Trophoblast cell (in vitro differentiated cells and primary cell): ENCODE measurements around the gene MPP2.

Experiments used
- DNase-seq, 2 donors: peaks; one replicate each; pipeline ENCODE4 v3.0.0-alpha.2; 2016
- H2AFZ ChIP-seq: 2 replicates; pipeline ENCODE4 v1.6.1; 2013; ENCODE audit warnings: low read length, moderate library complexity, mild to moderate bottlenecking; ENCODE audit not compliant: insufficient read depth, poor library complexity
- H2AK5ac ChIP-seq: 2 replicates; pipeline ENCODE4 v1.6.1; 2013; ENCODE audit warnings: mild to moderate bottlenecking, low read length
- H2BK120ac ChIP-seq: 2 replicates; pipeline ENCODE4 v1.6.1; 2013; ENCODE audit warnings: low read length, mild to moderate bottlenecking, moderate library complexity; ENCODE audit not compliant: insufficient read depth, poor library complexity
- H2BK12ac ChIP-seq: 2 replicates; pipeline ENCODE4 v1.6.1; 2013; ENCODE audit warnings: mild to moderate bottlenecking, low read length, moderate library complexity
- H2BK5ac ChIP-seq: 2 replicates; pipeline ENCODE4 v1.6.1; 2013; ENCODE audit warnings: low read length, low read depth, moderate library complexity, mild to moderate bottlenecking; ENCODE audit not compliant: poor library complexity
- H3K14ac ChIP-seq: 2 replicates; pipeline ENCODE4 v1.6.1; 2013; ENCODE audit warnings: mild to moderate bottlenecking, low read length
- H3K18ac ChIP-seq: 2 replicates; pipeline ENCODE4 v1.6.1; 2013; ENCODE audit warnings: mild to moderate bottlenecking, low read length
- H3K23ac ChIP-seq: 2 replicates; pipeline ENCODE4 v1.6.1; 2013; ENCODE audit warnings: low read length
- H3K27ac ChIP-seq: 2 replicates; pipeline ENCODE4 v1.5.1; 2013; ENCODE audit warnings: low read depth, mild to moderate bottlenecking, inconsistent platforms, low read length, moderate library complexity
- H3K27me3 ChIP-seq: 2 replicates; pipeline ENCODE4 v1.6.1; 2013; ENCODE audit warnings: inconsistent platforms, mild to moderate bottlenecking, low read length, moderate library complexity; ENCODE audit not compliant: insufficient read depth
- H3K36me3 ChIP-seq, 2 experiments: 1 replicate in 1 of 2; 2 replicates in 1 of 2; pipeline ENCODE4 v1.6.1; 2013; ENCODE audit warnings: low read length in 2 of 2, mild to moderate bottlenecking in 2 of 2, moderate library complexity in 1 of 2; ENCODE audit not compliant: insufficient read depth in 2 of 2, control insufficient read depth in 1 of 2
- H3K4ac ChIP-seq: 2 replicates; pipeline ENCODE4 v1.6.1; 2013; ENCODE audit warnings: low read depth, mild to moderate bottlenecking, low read length, moderate library complexity
- H3K4me1 ChIP-seq, 2 experiments: 1 replicate in 1 of 2; 2 replicates in 1 of 2; pipeline ENCODE4 v1.6.1; 2013; ENCODE audit warnings: low read length in 2 of 2, mild to moderate bottlenecking in 2 of 2, moderate library complexity in 1 of 2; ENCODE audit not compliant: insufficient read depth in 2 of 2, control insufficient read depth in 1 of 2
- H3K4me2 ChIP-seq: 2 replicates; pipeline ENCODE4 v1.6.1; 2013; ENCODE audit warnings: inconsistent platforms, mild to moderate bottlenecking, low read length, moderate library complexity
- H3K4me3 ChIP-seq: 2 replicates; pipeline ENCODE4 v1.5.1; 2013; ENCODE audit warnings: mild to moderate bottlenecking, low read depth, low read length, inconsistent platforms
- H3K79me1 ChIP-seq: one replicate; pipeline ENCODE4 v1.6.1; 2013; ENCODE audit warnings: low read length
- H3K79me2 ChIP-seq: 2 replicates; pipeline ENCODE4 v1.6.1; 2013; ENCODE audit warnings: low read length, mild to moderate bottlenecking; ENCODE audit not compliant: control insufficient read depth, insufficient read depth, poor library complexity
- H3K9ac ChIP-seq: 2 replicates; pipeline ENCODE4 v1.6.1; 2013; ENCODE audit warnings: mild to moderate bottlenecking, low read length
- H3K9me3 ChIP-seq: 2 replicates; pipeline ENCODE4 v1.6.1; 2013; ENCODE audit warnings: low read depth, mild to moderate bottlenecking, control low read depth, inconsistent platforms, low read length; ENCODE audit not compliant: insufficient read depth
- H4K12ac ChIP-seq: 2 replicates; pipeline ENCODE4 v1.6.1; 2013; ENCODE audit warnings: low read depth, mild to moderate bottlenecking, low read length, moderate library complexity
- H4K8ac ChIP-seq: 2 replicates; pipeline ENCODE4 v1.6.1; 2013; ENCODE audit warnings: low read depth, mild to moderate bottlenecking, low read length, moderate library complexity
- H4K91ac ChIP-seq: one replicate; pipeline ENCODE4 v1.6.1; 2013; ENCODE audit warnings: low read depth, mild to moderate bottlenecking, low read length, moderate library complexity
- WGBS: extraction: QIAGEN DNeasy Blood & Tissue Kit; methylation state at CpG from one replicate; pipeline ENCODE4 v1.1.7; 2013; ENCODE audit warnings: missing lambda C conversion rate; ENCODE audit not compliant: insufficient read length, insufficient coverage; ENCODE audit errors: extremely low coverage; 5-methylcytosine and 5-hydroxymethylcytosine counted together

MPP2 gene

DNA sequence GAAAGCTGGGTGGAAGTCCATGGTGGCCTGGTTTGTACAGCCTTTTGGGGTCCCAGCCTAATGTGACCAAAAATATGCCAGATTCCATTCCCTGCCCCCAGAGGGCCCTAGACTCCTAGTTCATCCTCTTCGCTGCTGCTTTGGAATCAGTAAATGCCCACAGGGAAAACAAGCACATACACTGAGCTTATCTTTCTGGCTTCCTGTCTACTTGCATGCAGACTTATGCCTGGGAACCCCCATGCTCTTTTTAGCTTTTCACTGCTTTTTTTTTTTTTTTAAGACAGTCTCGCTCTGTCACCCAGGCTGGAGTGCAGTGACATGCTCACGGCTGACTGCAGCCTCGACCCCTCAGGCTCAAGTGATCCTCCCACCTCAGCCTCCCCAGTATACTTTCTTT lies 66.5 kb downstream of the MPP2 start:
- no peak overlapping the region for H4K91ac ChIP-seq
- WGBS, result no CpG with 5 or more reads among the region's 4 CpGs
- H3K4me2 ChIP-seq, result no peak overlapping the region

DNA sequence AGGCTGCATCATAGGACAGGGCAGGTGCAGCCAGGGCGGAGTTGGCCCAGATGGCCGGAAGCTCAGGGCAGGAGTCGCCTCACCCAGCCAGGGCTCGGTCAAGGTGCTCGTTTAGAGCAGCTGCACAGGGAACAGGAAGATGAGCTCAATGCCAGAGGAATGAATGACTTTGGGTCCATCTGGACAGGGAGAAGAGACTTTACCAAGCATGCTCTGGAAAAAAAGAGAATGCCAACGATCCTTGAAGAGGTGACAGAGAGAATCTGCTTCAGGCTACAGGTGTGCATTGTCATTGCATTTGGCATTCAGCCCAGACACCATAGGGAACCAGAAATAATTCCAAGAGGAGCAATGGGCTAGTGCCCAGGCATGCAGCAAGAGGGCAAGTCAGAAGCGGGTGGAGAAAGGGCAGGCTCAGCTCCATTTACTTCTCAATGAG lies 67.6 kb downstream of the MPP2 start:
- no peaks in the 10 kb centered on the region for H3K4me1 ChIP-seq
- H3K23ac ChIP-seq, result no peak overlapping the region
- H3K79me2 ChIP-seq, result no peaks in the 10 kb centered on the region
- no peak overlapping the region for H4K91ac ChIP-seq
- no peak overlapping the region for H3K4me2 ChIP-seq
- no peak overlapping the region for H4K12ac ChIP-seq
- no peak overlapping the region for H2AK5ac ChIP-seq
- no peak overlapping the region for H2BK5ac ChIP-seq
- no peak overlapping the region for H3K4me3 ChIP-seq
- no peak overlapping the region for H3K9ac ChIP-seq
- no peak overlapping the region for H3K4ac ChIP-seq
- no peaks in the 10 kb centered on the region for H3K36me3 ChIP-seq
- H3K79me1 ChIP-seq, result no peaks in the 10 kb centered on the region
- no peak overlapping the region for H2BK12ac ChIP-seq
- DNase-seq, result peak; percentile 38 to 39
- H2AFZ ChIP-seq, result no peak overlapping the region
- no peaks in the 10 kb centered on the region for H3K27me3 ChIP-seq
- no peaks in the 10 kb centered on the region for H3K9me3 ChIP-seq
- H4K8ac ChIP-seq, result no peak overlapping the region
- no peak overlapping the region for H2BK120ac ChIP-seq
- H3K18ac ChIP-seq, result no peak overlapping the region
- H3K14ac ChIP-seq, result no peak overlapping the region
- no CpG with 5 or more reads among the region's 7 CpGs for whole genome bisulfite sequencing
- H3K27ac ChIP-seq, result no peak overlapping the region

More for the DNA sequence above, 66.5 kb downstream of the MPP2 start:
- H3K14ac ChIP-seq, result no peak overlapping the region
- no peak overlapping the region for H4K8ac ChIP-seq
- no peak overlapping the region for H3K9ac ChIP-seq
- no peak overlapping the region for H3K4ac ChIP-seq
- no peaks in the 10 kb centered on the region for H3K79me1 ChIP-seq
- H3K9me3 ChIP-seq, result no peaks in the 10 kb centered on the region
- no peaks in the 10 kb centered on the region for H3K36me3 ChIP-seq
- no peak overlapping the region for H2AFZ ChIP-seq
- H3K4me3 ChIP-seq, result no peak overlapping the region
- no peaks in the 10 kb centered on the region for H3K27me3 ChIP-seq
- no peak overlapping the region for H3K27ac ChIP-seq
- H3K4me1 ChIP-seq, result no peaks in the 10 kb centered on the region
- no peak for DNase-seq
- H2AK5ac ChIP-seq, result no peak overlapping the region
- H2BK120ac ChIP-seq, result no peak overlapping the region
- no peak overlapping the region for H2BK12ac ChIP-seq
- H4K12ac ChIP-seq, result no peak overlapping the region
- H2BK5ac ChIP-seq, result no peak overlapping the region
- H3K79me2 ChIP-seq, result no peaks in the 10 kb centered on the region
- H3K23ac ChIP-seq, result no peak overlapping the region
- H3K18ac ChIP-seq, result no peak overlapping the region

DNA sequence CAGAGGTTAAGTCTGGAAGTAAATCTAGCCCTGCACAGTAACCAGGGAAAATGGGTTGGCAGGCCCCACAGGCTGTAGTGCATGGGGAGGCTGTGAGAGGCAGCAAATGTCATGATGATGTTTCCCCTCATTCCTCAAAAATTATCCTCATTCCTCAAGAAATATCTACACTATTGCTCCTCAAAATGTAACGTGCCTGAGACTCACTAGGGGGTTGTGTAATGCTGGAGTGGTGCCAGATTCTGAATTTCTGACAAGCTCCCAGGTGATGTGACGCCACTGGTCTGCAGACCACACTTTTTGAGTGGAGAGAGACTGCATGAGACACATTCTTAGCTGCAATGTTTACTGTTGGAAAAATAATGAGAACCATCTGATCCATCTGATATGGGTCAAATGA lies 73.2 kb downstream of the MPP2 start:
- Histone ChIP-seq H3K27ac (no peak overlapping the region), H3K4me1 (peaks cover 5 to 6% of the 10 kb centered on the region in 2 experiments)

DNA sequence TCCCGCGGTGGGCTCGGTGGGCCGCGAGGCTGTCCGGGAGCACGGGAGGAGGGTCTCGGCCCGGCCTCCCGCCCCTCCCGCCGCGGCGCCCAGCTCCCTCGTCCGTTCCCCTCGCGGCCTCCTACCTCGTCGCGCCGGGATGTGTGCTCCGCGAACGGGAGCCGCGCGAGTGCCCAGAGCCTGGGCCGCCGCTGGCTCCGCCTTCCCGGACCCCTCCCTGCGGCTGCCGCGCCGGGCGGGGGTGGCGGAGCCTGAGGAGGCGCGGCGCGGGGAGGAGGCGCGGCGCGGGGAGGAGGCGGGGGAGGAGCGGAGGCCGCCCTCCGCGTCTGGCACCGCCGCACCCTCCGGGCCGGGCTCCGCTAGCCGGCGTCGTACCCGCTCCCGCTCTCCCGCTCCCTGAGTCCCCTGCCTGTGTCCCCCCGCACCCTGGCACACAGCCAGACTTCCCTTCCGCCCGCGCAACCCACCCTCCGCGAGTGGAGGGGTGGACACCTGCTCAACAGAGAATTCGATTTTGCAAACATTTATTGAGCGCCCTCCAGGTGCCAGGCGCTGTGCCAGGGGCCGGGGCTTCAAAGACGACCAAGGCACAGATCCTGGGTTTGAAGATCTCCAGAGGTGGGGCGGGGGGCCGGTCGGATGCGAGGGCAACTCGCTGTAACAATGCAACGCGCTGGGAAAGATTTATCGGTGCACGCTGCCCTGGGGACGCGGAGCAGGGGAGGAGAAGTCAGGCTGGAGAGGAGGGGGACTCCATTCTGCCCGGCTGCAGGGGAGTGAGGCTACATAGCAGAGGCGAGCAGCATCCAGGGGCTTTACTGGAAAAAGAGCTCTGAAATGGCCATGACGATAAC lies 74.1 kb downstream of the MPP2 start, which contains the start of gene MPP3:
TSS of gene MPP3 (minus strand) at position 171 of the 854 bp plus-strand sequence. CDS start 1,240 bp downstream, outside the sequence.
- no peaks in the 10 kb centered on the region for H3K36me3 ChIP-seq
- H3K18ac ChIP-seq, result no peak within 1 kb of the TSS
- no peak within 1 kb of the TSS for H3K4ac ChIP-seq
- peak; percentile 64 to 70 for DNase-seq
- H3K79me1 ChIP-seq, result no peaks in the 10 kb centered on the region
- no peak within 1 kb of the TSS for H4K8ac ChIP-seq
- no peaks in the 10 kb centered on the region for H3K9me3 ChIP-seq
- H3K27ac ChIP-seq, result no peak within 1 kb of the TSS
- H3K4me1 ChIP-seq, result peaks cover 5 to 6% of the 10 kb centered on the region in 2 experiments
- H3K79me2 ChIP-seq, result no peaks in the 10 kb centered on the region
- H3K4me2 ChIP-seq, result peak within 1 kb of the TSS; percentile 91
- no peak within 1 kb of the TSS for H2BK120ac ChIP-seq
- H2BK5ac ChIP-seq, result no peak within 1 kb of the TSS
- H3K9ac ChIP-seq, result no peak within 1 kb of the TSS
- no CpG with 5 or more reads among the region's 87 CpGs for WGBS
- H3K14ac ChIP-seq, result no peak within 1 kb of the TSS
- no peak within 1 kb of the TSS for H4K91ac ChIP-seq
- H2AFZ ChIP-seq, result peak within 1 kb of the TSS; percentile 45
- H2BK12ac ChIP-seq, result no peak within 1 kb of the TSS
- peaks cover 30% of the 10 kb centered on the region for H3K27me3 ChIP-seq
- no peak within 1 kb of the TSS for H4K12ac ChIP-seq
- H3K4me3 ChIP-seq, result peak within 1 kb of the TSS; percentile 77
- no peak within 1 kb of the TSS for H3K23ac ChIP-seq
- no peak within 1 kb of the TSS for H2AK5ac ChIP-seq

More for the DNA sequence above, 73.2 kb downstream of the MPP2 start:
- Histone ChIP-seq H3K36me3 (no peaks in the 10 kb centered on the region), H3K79me2 (no peaks in the 10 kb centered on the region), H3K18ac (no peak overlapping the region), H3K9me3 (no peaks in the 10 kb centered on the region), H2BK120ac (no peak overlapping the region), H4K91ac (no peak overlapping the region), H2BK5ac (no peak overlapping the region), H3K9ac (no peak overlapping the region), H4K12ac (no peak overlapping the region), H3K23ac (no peak overlapping the region), H2AFZ (no peak overlapping the region), H3K4me3 (no peak overlapping the region), H3K4me2 (no peak overlapping the region), H3K79me1 (no peaks in the 10 kb centered on the region), H2BK12ac (no peak overlapping the region), H4K8ac (no peak overlapping the region), H3K27me3 (peaks cover 30% of the 10 kb centered on the region), H3K14ac (no peak overlapping the region), H3K4ac (no peak overlapping the region), H2AK5ac (no peak overlapping the region)
- DNase-seq, result peak; percentile 44 to 53
- no CpG with 5 or more reads among the region's 2 CpGs for WGBS
